Lower lobe of right lung (tissue), 2 donors: ENCODE measurements around the gene PPDPF. TPM values are rescaled to one million over a fixed set of nuclear protein-coding genes. Genes with fewer than 3 reads are reported as not detected.

Experiments used
- ATAC-seq, 2 donors: fragments of 200-7000 bp; cut with Tn5 transposase; one replicate each; pipeline ENCODE4 v1.9.1; 2020 to 2022; ENCODE audit warnings: mild to moderate bottlenecking in 2 of 2, moderate library complexity in 2 of 2
- DNase-seq: peaks from one replicate; pipeline ENCODE4 v3.0.0-alpha.2; 2020
- H3K27ac ChIP-seq: fragments of 200-600 bp; one replicate; pipeline ENCODE4 v1.8.0; 2022
- H3K27me3 ChIP-seq: fragments of 200-600 bp; one replicate; pipeline ENCODE4 v1.8.0; 2022; ENCODE audit warnings: low read depth
- H3K36me3 ChIP-seq: fragments of 200-600 bp; one replicate; pipeline ENCODE4 v1.8.0; 2022; ENCODE audit warnings: mild to moderate bottlenecking
- H3K4me1 ChIP-seq: fragments of 200-600 bp; one replicate; pipeline ENCODE4 v1.8.0; 2022
- H3K4me3 ChIP-seq: fragments of 200-600 bp; one replicate; pipeline ENCODE4 v1.8.0; 2022; ENCODE audit warnings: mild to moderate bottlenecking
- H3K9me3 ChIP-seq: fragments of 200-600 bp; one replicate; pipeline ENCODE4 v1.8.0; 2022
- intact Hi-C: fragments of 100-400 bp; cut with DNase I; formaldehyde crosslinking; loops from one replicate; pipeline ENCODE4 v1.11.0; 2022
- total RNA-seq: library from RNA; stranded (reverse); fragmentation: NEBNext Ultra II Directional; extraction: Animal tissue kit (Norgen Biotek cat#: 25700); gene quantifications from one replicate; pipeline ENCODE4 v1.2.1, GENCODE V29; 2021
- TF ChIP-seq, protein P1 (sequence below): fragments of 200-600 bp; IDR thresholded peaks from one replicate; pipeline ENCODE4 v1.8.0; 2022; ENCODE audit warnings: antibody characterized with exemption, mild to moderate bottlenecking
- donor health status: DM: no; HTN: yes; CAD: no; lungs with severe emphysema.

Gene PPDPF
- total RNA-seq, 1 donor from 2014 or later: 305 TPM

DNA sequence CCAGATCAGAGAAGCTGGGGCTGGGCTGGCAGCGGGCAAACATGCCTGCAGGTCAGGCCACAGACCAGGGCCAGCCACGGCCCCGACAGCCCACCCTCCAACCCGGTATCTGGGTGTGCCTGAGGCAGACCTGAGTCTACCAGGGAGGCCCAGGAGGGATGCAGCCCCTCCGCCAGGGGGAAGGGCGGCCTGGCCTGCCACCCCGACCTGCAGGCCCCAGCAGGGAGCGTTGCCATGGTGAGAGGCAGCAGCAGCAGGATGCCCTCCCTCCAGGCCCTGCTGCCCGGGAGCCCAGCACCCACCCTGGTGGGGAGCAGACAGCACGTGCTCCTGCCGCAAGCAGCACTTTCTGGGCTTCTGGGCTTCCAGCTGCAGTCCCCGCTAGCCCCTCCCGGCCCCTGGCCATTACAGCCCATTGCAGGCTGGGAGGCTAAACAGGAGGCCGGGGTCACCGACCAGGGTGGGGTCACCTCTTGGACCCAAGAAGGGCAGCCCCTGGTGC is 17.8 kb upstream of the PPDPF start:
- Histone ChIP-seq H3K36me3 (no peaks in the 10 kb centered on the region), H3K4me3 (no peak overlapping the region), H3K27me3 (peaks cover 59% of the 10 kb centered on the region), H3K4me1 (peaks cover 12% of the 10 kb centered on the region), H3K9me3 (peaks cover 14% of the 10 kb centered on the region), H3K27ac (no peak overlapping the region)
- ATAC-seq (no peak), DNase-seq (peak; percentile 25)
- TF ChIP-seq, protein P1, sequence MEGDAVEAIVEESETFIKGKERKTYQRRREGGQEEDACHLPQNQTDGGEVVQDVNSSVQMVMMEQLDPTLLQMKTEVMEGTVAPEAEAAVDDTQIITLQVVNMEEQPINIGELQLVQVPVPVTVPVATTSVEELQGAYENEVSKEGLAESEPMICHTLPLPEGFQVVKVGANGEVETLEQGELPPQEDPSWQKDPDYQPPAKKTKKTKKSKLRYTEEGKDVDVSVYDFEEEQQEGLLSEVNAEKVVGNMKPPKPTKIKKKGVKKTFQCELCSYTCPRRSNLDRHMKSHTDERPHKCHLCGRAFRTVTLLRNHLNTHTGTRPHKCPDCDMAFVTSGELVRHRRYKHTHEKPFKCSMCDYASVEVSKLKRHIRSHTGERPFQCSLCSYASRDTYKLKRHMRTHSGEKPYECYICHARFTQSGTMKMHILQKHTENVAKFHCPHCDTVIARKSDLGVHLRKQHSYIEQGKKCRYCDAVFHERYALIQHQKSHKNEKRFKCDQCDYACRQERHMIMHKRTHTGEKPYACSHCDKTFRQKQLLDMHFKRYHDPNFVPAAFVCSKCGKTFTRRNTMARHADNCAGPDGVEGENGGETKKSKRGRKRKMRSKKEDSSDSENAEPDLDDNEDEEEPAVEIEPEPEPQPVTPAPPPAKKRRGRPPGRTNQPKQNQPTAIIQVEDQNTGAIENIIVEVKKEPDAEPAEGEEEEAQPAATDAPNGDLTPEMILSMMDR: no peak
- intact Hi-C loops: no loop called here

DNA sequence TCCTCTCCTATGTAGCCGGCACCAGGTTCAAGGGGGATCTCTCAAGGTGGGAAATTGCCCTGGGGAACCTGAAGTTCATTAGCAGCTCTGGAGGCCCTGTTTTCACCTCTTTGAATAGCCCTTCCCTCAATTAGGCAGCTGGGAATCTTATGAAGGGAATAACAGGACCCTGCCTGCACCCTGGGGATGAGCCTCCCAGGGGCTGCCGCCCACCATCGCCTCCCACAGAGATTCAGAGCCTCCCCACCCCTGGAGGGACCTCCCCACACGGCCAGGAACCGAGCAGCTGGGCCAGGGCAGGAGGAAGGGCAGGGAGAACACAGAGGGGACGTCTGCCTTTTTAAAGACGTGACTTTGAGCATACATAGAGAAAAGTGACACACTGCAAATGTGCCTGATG is 17.0 kb upstream of the PPDPF start:
- intact Hi-C loops: no loop called here
- peaks cover 51% of the 10 kb centered on the region for H3K27me3 ChIP-seq
- H3K4me1 ChIP-seq: peaks cover 5% of the 10 kb centered on the region
- TF ChIP-seq, protein P1: no peak
- H3K4me3 ChIP-seq: no peak overlapping the region
- DNase-seq: no peak
- no peak for ATAC-seq
- H3K9me3 ChIP-seq: peaks cover 14% of the 10 kb centered on the region
- no peaks in the 10 kb centered on the region for H3K36me3 ChIP-seq
- no peak overlapping the region for H3K27ac ChIP-seq

DNA sequence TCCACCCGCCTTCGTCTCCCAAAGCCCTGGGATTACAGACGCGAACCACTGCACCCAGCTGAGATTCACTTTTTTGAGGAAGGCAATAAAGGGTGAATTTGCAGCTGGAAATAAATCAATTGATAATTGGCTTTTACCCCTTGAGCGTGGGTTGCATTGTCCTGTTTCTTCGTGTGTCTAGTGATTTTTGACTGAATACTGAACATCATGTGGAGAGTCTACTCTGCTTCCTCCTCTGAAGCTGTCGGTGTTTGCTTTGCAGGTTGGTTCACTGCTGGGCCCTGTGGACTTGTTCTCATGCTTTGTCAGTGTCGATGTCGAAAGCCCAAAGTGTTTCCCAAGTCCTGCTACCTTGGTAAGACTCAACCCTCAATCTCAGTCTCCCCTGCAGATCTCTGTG is 15.9 kb upstream of the PPDPF start:
- Histone ChIP-seq H3K4me3 (no peak overlapping the region), H3K4me1 (peaks cover under 1% of the 10 kb centered on the region), H3K36me3 (no peaks in the 10 kb centered on the region), H3K27me3 (peaks cover 42% of the 10 kb centered on the region), H3K9me3 (peaks cover 14% of the 10 kb centered on the region), H3K27ac (no peak overlapping the region)
- DNase-seq: no peak
- intact Hi-C loops: no loop called here
- TF ChIP-seq, protein P1: no peak
- no peak for ATAC-seq

DNA sequence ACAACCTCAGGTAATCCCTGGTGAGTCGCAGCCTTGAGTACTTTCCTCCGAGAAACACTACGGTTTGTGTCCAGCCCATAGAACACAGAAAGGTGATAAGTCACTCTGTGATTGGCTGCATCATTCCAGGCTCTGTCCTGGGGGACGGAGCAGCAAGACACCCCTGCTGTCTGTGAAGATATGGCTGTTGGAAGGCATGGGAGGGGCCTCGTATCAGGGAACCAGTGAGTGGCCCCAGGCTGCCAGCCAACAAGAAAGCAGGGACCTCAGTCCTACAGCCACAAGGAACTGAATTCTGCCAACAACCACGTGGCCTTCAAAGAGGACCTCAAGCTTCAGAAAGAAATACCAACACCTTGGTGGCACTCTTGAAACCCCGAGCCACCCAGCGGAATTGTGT is 15.3 kb upstream of the PPDPF start:
- peaks cover 36% of the 10 kb centered on the region for H3K27me3 ChIP-seq

DNA sequence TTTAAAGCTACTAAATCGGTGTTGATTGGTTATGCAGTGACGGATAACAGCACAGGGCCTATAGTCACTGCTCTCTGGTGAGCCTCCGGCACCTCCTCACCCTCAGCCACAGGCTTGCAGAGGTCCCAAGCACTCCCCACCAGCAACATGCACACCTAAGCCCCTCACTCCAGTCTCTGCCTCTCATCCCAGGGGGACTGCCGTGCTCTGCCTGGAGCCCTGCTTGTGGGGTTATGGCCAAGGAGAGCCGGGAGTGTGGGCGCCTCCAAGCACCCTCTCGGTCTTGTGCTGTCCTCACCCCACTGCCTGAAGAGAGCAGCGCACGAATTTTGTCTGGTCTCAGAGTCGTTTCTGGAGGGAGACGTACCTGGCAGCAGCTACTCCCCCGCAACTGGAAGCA is 14.8 kb upstream of the PPDPF start:
- Histone ChIP-seq H3K36me3 (no peaks in the 10 kb centered on the region), H3K4me3 (no peak overlapping the region), H3K4me1 (no peaks in the 10 kb centered on the region), H3K9me3 (peaks cover 14% of the 10 kb centered on the region), H3K27ac (no peak overlapping the region), H3K27me3 (peaks cover 31% of the 10 kb centered on the region)
- no peak for ATAC-seq
- no peak for DNase-seq
- intact Hi-C loops: no loop called here
- TF ChIP-seq, protein P1: no peak

More for the DNA sequence above, 15.3 kb upstream of the PPDPF start:
- TF ChIP-seq, protein P1: no peak
- ATAC-seq (no peak), DNase-seq (no peak)
- Histone ChIP-seq H3K4me1 (no peaks in the 10 kb centered on the region), H3K4me3 (no peak overlapping the region), H3K36me3 (no peaks in the 10 kb centered on the region), H3K27ac (no peak overlapping the region), H3K9me3 (peaks cover 14% of the 10 kb centered on the region)
- intact Hi-C loops: no loop called here
